GM18858 (cell line): Measurements from ENCODE around the gene MON1A.

Experiments
- ATAC-seq: cut with Tn5 transposase; IDR thresholded peaks from one replicate; pipeline ENCODE4 v1.9.1; 2021; ENCODE audit not compliant: unreplicated experiment

MON1A gene

GRCh38 chr3:49889296-49889695, 40.3 kb downstream of the MON1A start:
- no peak for ATAC-seq

GRCh38 chr3:49886922-49887265, 42.7 kb downstream of the MON1A start:
- ATAC-seq, result no peak

- ATAC-seq, result no peak
These were observed 45.6 kb downstream of the MON1A start for GRCh38 chr3:49883998-49884397.

GRCh38 chr3:49882166-49882565, 47.4 kb downstream of the MON1A start:
- ATAC-seq, result no peak

GRCh38 chr3:49880581-49881315, 48.9 kb downstream of the MON1A start:
- no peak for ATAC-seq

GRCh38 chr3:49879721-49880120, 49.9 kb downstream of the MON1A start:
- no peak for ATAC-seq

GRCh38 chr3:49878686-49879085, 50.9 kb downstream of the MON1A start:
- ATAC-seq, result no peak

GRCh38 chr3:49877716-49878115, 51.9 kb downstream of the MON1A start:
- no peak for ATAC-seq

- no peak for ATAC-seq
These were observed 53.0 kb downstream of the MON1A start for GRCh38 chr3:49876567-49876966.

- no peak for ATAC-seq
These were observed 56.0 kb downstream of the MON1A start for GRCh38 chr3:49873623-49874022.

- ATAC-seq, result no peak
These were observed 56.8 kb downstream of the MON1A start for GRCh38 chr3:49872801-49873281.

GRCh38 chr3:49871531-49872153, 58.0 kb downstream of the MON1A start:
- no peak for ATAC-seq

- ATAC-seq, result no peak
These were observed 60.0 kb downstream of the MON1A start, which contains the start of gene CAMKV for GRCh38 chr3:49869525-49870126. CAMKV (minus strand) TSS chr3:49869906; CDS start chr3:49862388, 7,518 bp downstream.

GRCh38 chr3:49868862-49869466, 60.6 kb downstream of the MON1A start:
- no peak for ATAC-seq

GRCh38 chr3:49867871-49868321, 61.7 kb downstream of the MON1A start:
- ATAC-seq, result no peak

- no peak for ATAC-seq
These were observed 62.2 kb downstream of the MON1A start for GRCh38 chr3:49867400-49867799.

GRCh38 chr3:49865198-49865784, 64.3 kb downstream of the MON1A start:
- ATAC-seq, result no peak

GRCh38 chr3:49864505-49864904, 65.1 kb downstream of the MON1A start:
- no peak for ATAC-seq

GRCh38 chr3:49859576-49860305, 69.9 kb downstream of the MON1A start:
- ATAC-seq, result no peak
